OCI-LY7 (cell line): ENCODE data around the gene SLC25A22. TPM values are rescaled to one million over a fixed set of nuclear protein-coding genes. Genes with fewer than 3 reads are reported as not detected.
A peak's percentile ranks its signal among the peaks of the same experiment; 100 is the strongest.

Experiments
- BruUV-seq: library from RNA; stranded (reverse); fragments of 400-500 nt; replicated peaks from 2 replicates; lab custom pipeline; 2021; lab: Mats Ljungman, UMichigan
- CTCF ChIA-PET: fragments of 300-600 bp; sonication (Branson Sonifier 250); formaldehyde crosslinking; loops from one replicate; lab custom pipeline; 2022; ENCODE audit warnings: antibody characterized with exemption; ENCODE audit not compliant: unreplicated experiment; lab: Charles Lee
- POLR2A ChIA-PET: fragments of 300-600 bp; sonication (Branson Sonifier 250); formaldehyde crosslinking; loops from one replicate; lab custom pipeline; 2022; ENCODE audit warnings: antibody characterized with exemption; lab: Charles Lee
- DNase-seq: peaks from one replicate; pipeline ENCODE4 v3.0.0-alpha.2; 2015; ENCODE audit warnings: low spot score
- H2AFZ ChIP-seq: fragments of 200-600 bp; sonication (generic), shearing (Covaris generic); 2 replicates; pipeline ENCODE4 v1.6.1; 2014; ENCODE audit warnings: mild to moderate bottlenecking, antibody characterized with exemption, low read length, moderate library complexity
- H3K27ac ChIP-seq: fragments of 200-600 bp; sonication (generic); 2 replicates; pipeline ENCODE4 v1.5.1; 2014; ENCODE audit warnings: mixed run types, low read depth, mild to moderate bottlenecking, moderate library complexity, low read length, inconsistent platforms; ENCODE audit not compliant: poor library complexity, severe bottlenecking
- H3K36me3 ChIP-seq: fragments of 200-600 bp; sonication (generic); 2 replicates; pipeline ENCODE4 v1.6.1; 2014; ENCODE audit warnings: mild to moderate bottlenecking, antibody characterized with exemption, low read length, moderate library complexity, mixed read lengths; ENCODE audit not compliant: insufficient read depth
- H3K4me1 ChIP-seq: fragments of 200-600 bp; sonication (generic); 2 replicates; pipeline ENCODE4 v1.5.1; 2014; ENCODE audit warnings: mild to moderate bottlenecking, low read length; ENCODE audit not compliant: insufficient read depth, poor library complexity, severe bottlenecking
- H3K4me2 ChIP-seq: fragments of 200-600 bp; sonication (generic); 2 replicates; pipeline ENCODE4 v1.6.1; 2014; ENCODE audit warnings: mild to moderate bottlenecking, low read length
- H3K4me3 ChIP-seq: fragments of 200-600 bp; sonication (generic); 2 replicates; pipeline ENCODE4 v1.5.1; 2014; ENCODE audit warnings: mild to moderate bottlenecking, low read depth, low read length; ENCODE audit not compliant: poor library complexity, severe bottlenecking
- H3K79me2 ChIP-seq: fragments of 200-600 bp; sonication (generic); 2 replicates; pipeline ENCODE4 v1.6.1; 2016; ENCODE audit warnings: low read depth, mild to moderate bottlenecking, low read length, moderate library complexity, mixed read lengths; ENCODE audit not compliant: insufficient read depth
- H3K9me2 ChIP-seq: fragments of 200-600 bp; sonication (generic); 2 replicates; pipeline ENCODE4 v1.6.1; 2016; ENCODE audit warnings: mild to moderate bottlenecking, low read length, mixed read lengths; ENCODE audit not compliant: insufficient read depth
- H3K9me3 ChIP-seq: fragments of 200-600 bp; sonication (generic); 2 replicates; pipeline ENCODE4 v1.6.1; 2014; ENCODE audit warnings: mild to moderate bottlenecking, mixed run types, low read length, mixed read lengths
- H4K20me1 ChIP-seq: fragments of 200-600 bp; sonication (generic); 2 replicates; pipeline ENCODE4 v1.6.1; 2014; ENCODE audit warnings: mild to moderate bottlenecking, antibody characterized with exemption, low read length, moderate library complexity, mixed read lengths; ENCODE audit not compliant: insufficient read depth
- CTCF ChIP-seq: fragments of 200-600 bp; sonication (generic); conservative IDR thresholded peaks from 2 replicates; pipeline ENCODE4 v1.5.1; 2014; ENCODE audit warnings: mild to moderate bottlenecking, antibody characterized with exemption, low read length, moderate library complexity, mixed read lengths
- EZH2phosphoT487 ChIP-seq: fragments of 200-600 bp; sonication (generic); IDR thresholded peaks from 2 replicates; pipeline ENCODE4 v1.6.1; 2018; ENCODE audit warnings: low read depth, borderline replicate concordance, mild to moderate bottlenecking, mixed run types, antibody characterized with exemption, low read length, moderate library complexity, mixed read lengths
- intact Hi-C: fragments of 100-400 bp; cut with micrococcal nuclease; formaldehyde crosslinking; loops from one replicate; pipeline ENCODE4 v1.10.0; 2022; ENCODE audit not compliant: unreplicated experiment
- total RNA-seq, 2 experiments: library from RNA; depleted of rRNA in 1 of 2; stranded (reverse); fragments of >200 nt in 1 of 2; shearing (Covaris generic) in 1 of 2; gene quantifications; 2 replicates each; pipeline ENCODE4 v1.2.3, GENCODE V29; 2014 to 2022

Gene SLC25A22
- total RNA-seq, 2 experiments from 2014 or later: 30.8 to 50.9 TPM

GRCh38 chr11:808427-809286, 10.6 kb upstream of the SLC25A22 start:
- Histone ChIP-seq H3K9me2 (no peaks in the 10 kb centered on the region), H3K36me3 (peaks cover 37% of the 10 kb centered on the region), H3K9me3 (no peaks in the 10 kb centered on the region), H3K4me3 (peak overlapping the region; percentile 100), H2AFZ (peak overlapping the region; percentile 5; the same call in 1 of the 2 replicates), H3K4me2 (peak overlapping the region; percentile 71), H4K20me1 (peaks cover 17% of the 10 kb centered on the region; the same call in 1 of the 2 replicates), H3K4me1 (peaks cover 61% of the 10 kb centered on the region), H3K27ac (peak overlapping the region; percentile 84), H3K79me2 (peaks cover 43% of the 10 kb centered on the region)
- BruUV-seq: TSS peak; percentile 80
- ChIA-PET CTCF (no interaction called here), POLR2A (interaction anchor here (0.5 to 2.0 kb wide), 8 partner anchors 8 to 327 kb away, joined by 3 to 6 read pairs (median 4); no protein-coding TSS in a partner anchor)
- peak; percentile 71 for DNase-seq
- TF ChIP-seq EZH2phosphoT487: no peak
- peak; percentile 57; the same call in 1 of the 2 replicates for TF ChIP-seq CTCF
- intact Hi-C loops: loop anchor here (2.0 to 5.0 kb wide), 2 partner anchors 34 to 231 kb away; partner anchors contain the start of genes PHRF1, POLR2L and TSPAN4

- CTCF ChIA-PET: no interaction called here
- Histone ChIP-seq H3K79me2 (peaks cover 18% of the 10 kb centered on the region; the same call in 1 of the 2 replicates), H2AFZ (peak overlapping the region; percentile 40; the same call in 1 of the 2 replicates), H3K4me1 (peaks cover 38% of the 10 kb centered on the region), H3K36me3 (peaks cover 22% of the 10 kb centered on the region; the same call in 1 of the 2 replicates), H3K27ac (peak overlapping the region; percentile 83), H4K20me1 (no peaks in the 10 kb centered on the region), H3K4me2 (peak overlapping the region; percentile 94), H3K4me3 (peak overlapping the region; percentile 86), H3K9me3 (no peaks in the 10 kb centered on the region), H3K9me2 (no peaks in the 10 kb centered on the region)
- TF ChIP-seq EZH2phosphoT487: no peak
- POLR2A ChIA-PET: no interaction called here
- DNase-seq: no peak
- intact Hi-C loops: no loop called here
- no TSS peak for BruUV-seq
Observed at GRCh38 chr11:804599-804964, 6.5 kb upstream of the SLC25A22 start.

DNA sequence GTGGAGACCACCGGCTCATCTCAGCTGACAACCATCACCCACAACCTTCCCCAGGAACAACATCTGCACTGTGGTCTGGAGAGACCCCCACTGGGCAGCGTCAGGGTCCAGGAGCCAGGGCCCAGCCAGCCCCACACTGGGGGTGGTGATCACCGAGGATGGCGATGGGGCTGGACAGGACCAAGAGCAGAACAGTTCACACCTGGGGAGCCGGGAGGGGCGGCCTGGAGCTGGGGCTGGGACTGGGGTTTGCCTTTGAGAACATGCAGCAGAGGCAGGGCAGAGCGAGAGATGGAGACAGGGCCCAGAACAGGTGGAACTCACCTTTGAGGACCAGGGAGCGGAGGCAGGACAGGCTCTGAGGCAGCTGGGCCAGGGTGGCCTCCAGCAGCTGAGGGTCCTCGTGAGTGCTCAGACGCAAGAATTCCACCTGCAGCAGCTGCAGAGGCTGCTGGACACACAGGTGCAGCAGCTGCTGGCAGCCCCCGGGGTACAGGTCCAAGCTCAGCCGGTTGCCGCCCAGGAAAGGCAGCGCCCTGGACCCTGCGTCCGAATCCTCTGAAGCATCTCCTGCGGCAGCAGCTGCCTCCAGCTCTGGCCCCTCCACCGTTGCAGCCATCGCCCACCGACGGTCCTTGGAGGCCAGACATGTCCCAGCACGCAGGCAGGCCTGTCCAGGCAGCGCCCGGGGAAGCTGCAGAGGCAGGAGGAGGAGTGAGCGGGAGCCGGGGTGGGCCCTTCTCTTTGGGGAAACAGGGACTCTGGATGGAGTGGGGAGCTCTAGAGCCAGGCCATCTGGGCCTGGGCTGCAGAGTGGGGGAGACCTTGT, 5.9 kb upstream of the SLC25A22 start:
- Histone ChIP-seq H3K4me1 (peaks cover 38% of the 10 kb centered on the region), H4K20me1 (no peaks in the 10 kb centered on the region), H3K9me3 (no peaks in the 10 kb centered on the region), H3K4me3 (peak overlapping the region; percentile 86), H2AFZ (no peak overlapping the region), H3K27ac (peak overlapping the region; percentile 83), H3K4me2 (peak overlapping the region; percentile 94), H3K36me3 (peaks cover 28% of the 10 kb centered on the region; the same call in 1 of the 2 replicates), H3K9me2 (no peaks in the 10 kb centered on the region), H3K79me2 (peaks cover 15% of the 10 kb centered on the region; the same call in 1 of the 2 replicates)
- TF ChIP-seq EZH2phosphoT487 (no peak), CTCF (no peak)
- ChIA-PET CTCF (no interaction called here), POLR2A (no interaction called here)
- BruUV-seq: no TSS peak
- intact Hi-C loops: no loop called here
- DNase-seq: no peak
